ENCODE results near the gene SSTR4. TPM values are rescaled to one million over a fixed set of nuclear protein-coding genes. Genes with fewer than 3 reads are reported as not detected.

SSTR4 gene
- total RNA-seq, 1 experiment from 2014 or later, result not detected

DNA sequence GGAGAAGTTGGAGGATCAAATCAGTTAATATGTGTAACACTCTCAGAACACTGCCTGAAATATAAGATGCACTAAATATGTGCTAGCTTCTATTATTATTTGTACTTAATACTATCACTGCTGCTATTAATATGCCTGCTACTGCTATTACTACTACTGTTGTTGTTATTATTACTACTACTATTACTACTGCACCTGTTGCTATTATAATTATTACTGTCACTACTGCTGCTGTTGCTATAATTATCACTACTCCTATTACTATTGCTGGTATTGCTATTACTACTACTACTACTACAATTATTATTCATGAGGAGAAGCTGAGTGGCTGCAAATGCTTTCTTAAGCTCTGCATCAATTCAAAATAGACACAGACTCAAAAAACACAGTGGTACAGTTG is 16.7 kb upstream of the SSTR4 start:
- Mint-ChIP-seq H3K27me3 (ENCODE audit: insufficient read depth, unreplicated experiment) (no peaks in the 10 kb centered on the region), H3K4me1 (ENCODE audit: insufficient read depth, unreplicated experiment) (peaks cover 17% of the 10 kb centered on the region), H3K9me3 (ENCODE audit: unreplicated experiment) (no peaks in the 10 kb centered on the region), H3K4me3 (ENCODE audit: unreplicated experiment) (no peak overlapping the region), H3K27ac (ENCODE audit: low read depth, unreplicated experiment) (no peak overlapping the region), H3K36me3 (ENCODE audit: insufficient read depth, unreplicated experiment) (no peaks in the 10 kb centered on the region)
- no peak for DNase-seq (ENCODE audit: unreplicated experiment)
- ChIA-PET CTCF (interaction anchor here (0.5 to 1.9 kb wide), 3 partner anchors 32 to 327 kb away, joined by 3 to 6 read pairs (median 3); no protein-coding TSS in a partner anchor), POLR2A (interaction anchor here (0.5 to 0.7 kb wide), 2 partner anchors 8 to 219 kb away, joined by 3 read pairs; no protein-coding TSS in a partner anchor)
- TF ChIP-seq, protein P1, sequence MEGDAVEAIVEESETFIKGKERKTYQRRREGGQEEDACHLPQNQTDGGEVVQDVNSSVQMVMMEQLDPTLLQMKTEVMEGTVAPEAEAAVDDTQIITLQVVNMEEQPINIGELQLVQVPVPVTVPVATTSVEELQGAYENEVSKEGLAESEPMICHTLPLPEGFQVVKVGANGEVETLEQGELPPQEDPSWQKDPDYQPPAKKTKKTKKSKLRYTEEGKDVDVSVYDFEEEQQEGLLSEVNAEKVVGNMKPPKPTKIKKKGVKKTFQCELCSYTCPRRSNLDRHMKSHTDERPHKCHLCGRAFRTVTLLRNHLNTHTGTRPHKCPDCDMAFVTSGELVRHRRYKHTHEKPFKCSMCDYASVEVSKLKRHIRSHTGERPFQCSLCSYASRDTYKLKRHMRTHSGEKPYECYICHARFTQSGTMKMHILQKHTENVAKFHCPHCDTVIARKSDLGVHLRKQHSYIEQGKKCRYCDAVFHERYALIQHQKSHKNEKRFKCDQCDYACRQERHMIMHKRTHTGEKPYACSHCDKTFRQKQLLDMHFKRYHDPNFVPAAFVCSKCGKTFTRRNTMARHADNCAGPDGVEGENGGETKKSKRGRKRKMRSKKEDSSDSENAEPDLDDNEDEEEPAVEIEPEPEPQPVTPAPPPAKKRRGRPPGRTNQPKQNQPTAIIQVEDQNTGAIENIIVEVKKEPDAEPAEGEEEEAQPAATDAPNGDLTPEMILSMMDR (IDR thresholded peaks at IDR 0.05; ENCODE audit: unreplicated experiment), result no peak
- no TSS peak for BruUV-seq (replicated peaks)
- intact Hi-C loops (cut with micrococcal nuclease), result no loop called here

- no peaks in the 10 kb centered on the region for H3K36me3 Mint-ChIP-seq (ENCODE audit: insufficient read depth, unreplicated experiment)
- intact Hi-C loops (cut with micrococcal nuclease), result no loop called here
- no peak for DNase-seq (ENCODE audit: unreplicated experiment)
- H3K27me3 Mint-ChIP-seq (ENCODE audit: insufficient read depth, unreplicated experiment), result no peaks in the 10 kb centered on the region
- H3K27ac Mint-ChIP-seq (ENCODE audit: low read depth, unreplicated experiment), result no peak overlapping the region
- no peaks in the 10 kb centered on the region for H3K9me3 Mint-ChIP-seq (ENCODE audit: unreplicated experiment)
- POLR2A ChIA-PET, result interaction anchor here (0.7 kb wide), 1 partner anchor 9 kb away, joined by 3 read pairs; no protein-coding TSS in a partner anchor
- no peak overlapping the region for H3K4me3 Mint-ChIP-seq (ENCODE audit: unreplicated experiment)
- H3K4me1 Mint-ChIP-seq (ENCODE audit: insufficient read depth, unreplicated experiment), result peaks cover 15% of the 10 kb centered on the region
- TF ChIP-seq, protein P1 (IDR thresholded peaks at IDR 0.05; ENCODE audit: unreplicated experiment), result no peak
- no TSS peak for BruUV-seq (replicated peaks)
- CTCF ChIA-PET, result interaction anchor here (0.5 to 1.9 kb wide), 5 partner anchors 142 to 335 kb away, joined by 3 to 6 read pairs (median 3); no protein-coding TSS in a partner anchor
Observed at GRCh38 chr20:23018941-23019340, 16.2 kb upstream of the SSTR4 start.

- Mint-ChIP-seq H3K4me1 (ENCODE audit: insufficient read depth, unreplicated experiment) (peaks cover 15% of the 10 kb centered on the region), H3K27ac (ENCODE audit: low read depth, unreplicated experiment) (no peak overlapping the region), H3K27me3 (ENCODE audit: insufficient read depth, unreplicated experiment) (no peaks in the 10 kb centered on the region), H3K9me3 (ENCODE audit: unreplicated experiment) (no peaks in the 10 kb centered on the region), H3K36me3 (ENCODE audit: insufficient read depth, unreplicated experiment) (no peaks in the 10 kb centered on the region), H3K4me3 (ENCODE audit: unreplicated experiment) (no peak overlapping the region)
- ChIA-PET POLR2A (no interaction called here), CTCF (interaction anchor here (0.5 to 1.9 kb wide), 5 partner anchors 142 to 336 kb away, joined by 3 to 6 read pairs (median 3); no protein-coding TSS in a partner anchor)
- intact Hi-C loops (cut with micrococcal nuclease), result no loop called here
- BruUV-seq (replicated peaks), result no TSS peak
- TF ChIP-seq, protein P1 (IDR thresholded peaks at IDR 0.05; ENCODE audit: unreplicated experiment), result no peak
- DNase-seq (ENCODE audit: unreplicated experiment), result no peak
Observed at GRCh38 chr20:23019403-23019802, 15.7 kb upstream of the SSTR4 start.

DNA sequence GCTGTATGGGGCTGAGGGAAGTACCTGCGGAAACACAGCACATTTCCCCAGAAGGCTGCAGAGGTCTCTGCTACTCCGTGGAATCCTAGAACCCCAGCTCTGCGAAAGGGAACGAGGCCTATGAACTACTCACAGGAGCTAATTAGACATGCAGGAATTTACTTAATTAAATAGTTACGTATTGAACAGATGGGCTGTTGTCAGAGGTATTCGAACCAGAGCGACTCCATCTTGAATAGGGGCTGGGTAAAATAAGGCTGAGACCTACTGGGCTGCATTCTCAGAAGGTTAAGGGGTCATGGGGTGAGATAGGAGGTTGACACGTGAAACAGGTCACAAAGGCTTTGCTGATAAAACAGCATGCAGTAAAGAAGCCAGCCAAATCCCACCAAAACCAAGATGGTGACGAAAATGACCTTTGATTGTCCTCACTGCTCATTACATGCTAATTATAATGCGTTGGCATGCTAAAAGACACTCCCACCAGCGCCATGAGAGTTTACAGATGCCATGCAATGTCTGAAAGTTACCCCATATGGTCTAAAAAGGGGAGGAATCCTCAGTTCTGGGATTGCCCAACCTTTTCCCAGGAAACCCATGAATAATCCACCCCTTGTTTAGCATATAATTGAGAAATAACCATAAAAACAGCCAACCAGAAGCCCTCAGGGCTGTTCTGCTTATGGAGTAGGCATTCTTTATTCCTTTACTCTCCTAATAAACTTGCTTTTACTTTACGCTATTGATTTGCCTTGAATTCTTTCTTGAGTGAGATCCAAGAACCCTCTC is 14.7 kb upstream of the SSTR4 start:
- Mint-ChIP-seq H3K4me3 (ENCODE audit: unreplicated experiment) (no peak overlapping the region), H3K27ac (ENCODE audit: low read depth, unreplicated experiment) (no peak overlapping the region), H3K9me3 (ENCODE audit: unreplicated experiment) (no peaks in the 10 kb centered on the region), H3K36me3 (ENCODE audit: insufficient read depth, unreplicated experiment) (no peaks in the 10 kb centered on the region), H3K4me1 (ENCODE audit: insufficient read depth, unreplicated experiment) (peaks cover 15% of the 10 kb centered on the region), H3K27me3 (ENCODE audit: insufficient read depth, unreplicated experiment) (no peaks in the 10 kb centered on the region)
- TF ChIP-seq, protein P1 (IDR thresholded peaks at IDR 0.05; ENCODE audit: unreplicated experiment), result no peak
- POLR2A ChIA-PET, result no interaction called here
- CTCF ChIA-PET, result interaction anchor here (0.7 to 1.2 kb wide), 5 partner anchors 178 to 328 kb away, joined by 3 to 5 read pairs (median 3); no protein-coding TSS in a partner anchor
- no TSS peak for BruUV-seq (replicated peaks)
- intact Hi-C loops (cut with micrococcal nuclease), result no loop called here
- DNase-seq (ENCODE audit: unreplicated experiment), result no peak
